ENCODE data around the gene MANEAL. TPM values are rescaled to one million over a fixed set of nuclear protein-coding genes. Genes with fewer than 3 reads are reported as not detected.

MANEAL gene
- total and polyA plus RNA-seq, 2 of the 13 experiments (the other 11 are each of a cell fraction or from before 2014, with no cell fraction given): 20.8 to 26.4 TPM

GRCh38 chr1:37792943-37793686 lies 532 bp upstream of the MANEAL start:
- H3K27me3 ChIP-seq (ENCODE audit: control insufficient read depth in 1 of 2, insufficient read depth in 2 of 2, low read length in 2 of 2): peaks cover 0 to 14% of the 10 kb centered on the region in 2 experiments; a peak in 3 of 5 replicates
- no TSS peak for BruUV-seq (replicated peaks)
- FAIRE-seq (no peak), DNase-seq (ENCODE audit: low spot score) (no peak), ATAC-seq (peak; percentile 53)
- in situ Hi-C loops (cut with HindIII; ENCODE audit: extremely low pct_ligation_motif_present, low pct_unique_long_range_greater_than_20kb) (no loop called here), intact Hi-C loops (cut with micrococcal nuclease; ENCODE audit: unreplicated experiment) (loop anchor here (10.0 kb wide), 1 partner anchor 68 kb away; no protein-coding TSS in a partner anchor)
- peaks cover 24% of the 10 kb centered on the region for H3K4me1 ChIP-seq (ENCODE audit: insufficient read depth, low read length)
- peak overlapping the region; percentile 45 to 81 (median 74); a peak in 4 of 6 replicates for H3K4me3 ChIP-seq (replicated peaks in 1 of 3; ENCODE audit: insufficient read depth in 1 of 3, low read depth in 2 of 3, low read length in 3 of 3)
- POLR2A ChIA-PET: no interaction called here
- no peak overlapping the region for H3K27ac ChIP-seq (ENCODE audit: extremely low read length, insufficient read depth, low read length)
- H3K36me3 ChIP-seq (replicated peaks in 1 of 2; ENCODE audit: control insufficient read depth in 1 of 2, insufficient read depth in 2 of 2, low read length in 2 of 2): peaks cover 4 to 16% of the 10 kb centered on the region in 2 experiments; a peak in 3 of 5 replicates
- H3K79me2 ChIP-seq (ENCODE audit: insufficient read depth, low read length): peaks cover 7% of the 10 kb centered on the region
- WGBS (ENCODE audit: low lambda C conversion rate): 73% methylated on average over 7 of the region's 36 CpGs
- peak overlapping the region; percentile 77; the same call in 1 of the 2 replicates for H3K4me2 ChIP-seq (ENCODE audit: low read depth, low read length)
- H4K20me1 ChIP-seq (ENCODE audit: insufficient read depth, low read length): no peaks in the 10 kb centered on the region; the same call in 1 of the 2 replicates
- no peak overlapping the region for H2AFZ ChIP-seq (ENCODE audit: low read length)
- no peak overlapping the region for H3K9ac ChIP-seq (ENCODE audit: insufficient read depth, low read depth, low read length)
- CTCF ChIA-PET (ENCODE audit: low intra/inter-chr PET ratio, low total read pairs): no interaction called here
- H3K9me3 ChIP-seq (ENCODE audit: low read length): no peaks in the 10 kb centered on the region
- TF ChIP-seq, protein P1, sequence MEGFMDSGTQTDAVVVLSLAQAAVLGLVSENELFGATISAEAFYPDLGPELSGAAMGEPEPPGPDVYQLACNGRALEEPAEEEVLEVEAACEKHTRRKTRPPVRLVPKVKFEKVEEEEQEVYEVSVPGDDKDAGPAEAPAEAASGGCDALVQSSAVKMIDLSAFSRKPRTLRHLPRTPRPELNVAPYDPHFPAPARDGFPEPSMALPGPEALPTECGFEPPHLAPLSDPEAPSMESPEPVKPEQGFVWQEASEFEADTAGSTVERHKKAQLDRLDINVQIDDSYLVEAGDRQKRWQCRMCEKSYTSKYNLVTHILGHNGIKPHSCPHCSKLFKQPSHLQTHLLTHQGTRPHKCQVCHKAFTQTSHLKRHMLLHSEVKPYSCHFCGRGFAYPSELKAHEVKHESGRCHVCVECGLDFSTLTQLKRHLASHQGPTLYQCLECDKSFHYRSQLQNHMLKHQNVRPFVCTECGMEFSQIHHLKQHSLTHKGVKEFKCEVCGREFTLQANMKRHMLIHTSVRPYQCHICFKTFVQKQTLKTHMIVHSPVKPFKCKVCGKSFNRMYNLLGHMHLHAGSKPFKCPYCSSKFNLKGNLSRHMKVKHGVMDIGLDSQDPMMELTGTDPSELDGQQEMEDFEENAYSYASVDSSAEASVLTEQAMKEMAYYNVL (CRISPR knock-in tag; IDR thresholded peaks at IDR 0.05; ENCODE audit: borderline replicate concordance): no peak
- no peak for TF ChIP-seq NR2F6 (IDR thresholded peaks at IDR 0.05)
- no peak for TF ChIP-seq NR2F6 (CRISPR knock-in tag; IDR thresholded peaks at IDR 0.05)
- TF ChIP-seq HHEX (CRISPR knock-in tag; IDR thresholded peaks at IDR 0.05): no peak
- TF ChIP-seq TBX2 (CRISPR knock-in tag; IDR thresholded peaks at IDR 0.05; ENCODE audit: borderline replicate concordance): no peak
- TF ChIP-seq NFE2L2 (IDR thresholded peaks at IDR 0.05; ENCODE audit: low read length): no peak
- no peak for TF ChIP-seq HNRNPL (IDR thresholded peaks at IDR 0.05; ENCODE audit: low read depth, low read length)
- TF ChIP-seq ZNF558 (CRISPR knock-in tag; IDR thresholded peaks at IDR 0.05; ENCODE audit: borderline replicate concordance): no peak
- TF ChIP-seq KAT8 (CRISPR knock-in tag; IDR thresholded peaks at IDR 0.05): no peak
- TF ChIP-seq ZNF572 (CRISPR knock-in tag; IDR thresholded peaks at IDR 0.05): no peak
- TF ChIP-seq ZFY (CRISPR knock-in tag; IDR thresholded peaks at IDR 0.05): no peak
- no peak for TF ChIP-seq KLF15 (CRISPR knock-in tag; IDR thresholded peaks at IDR 0.05; ENCODE audit: borderline replicate concordance)
- no peak for TF ChIP-seq ZNF496 (CRISPR knock-in tag; IDR thresholded peaks at IDR 0.05; ENCODE audit: insufficient replicate concordance)
- TF ChIP-seq ZMYM4 (CRISPR knock-in tag; IDR thresholded peaks at IDR 0.05): 0 out of 2 replicates have a peak, but pooled peaks have one; percentile 3
- TF ChIP-seq CEBPG (CRISPR knock-in tag; IDR thresholded peaks at IDR 0.05): no peak
- no peak for TF ChIP-seq GTF2F1 (IDR thresholded peaks at IDR 0.05; ENCODE audit: low read length)
- TF ChIP-seq, protein P2, sequence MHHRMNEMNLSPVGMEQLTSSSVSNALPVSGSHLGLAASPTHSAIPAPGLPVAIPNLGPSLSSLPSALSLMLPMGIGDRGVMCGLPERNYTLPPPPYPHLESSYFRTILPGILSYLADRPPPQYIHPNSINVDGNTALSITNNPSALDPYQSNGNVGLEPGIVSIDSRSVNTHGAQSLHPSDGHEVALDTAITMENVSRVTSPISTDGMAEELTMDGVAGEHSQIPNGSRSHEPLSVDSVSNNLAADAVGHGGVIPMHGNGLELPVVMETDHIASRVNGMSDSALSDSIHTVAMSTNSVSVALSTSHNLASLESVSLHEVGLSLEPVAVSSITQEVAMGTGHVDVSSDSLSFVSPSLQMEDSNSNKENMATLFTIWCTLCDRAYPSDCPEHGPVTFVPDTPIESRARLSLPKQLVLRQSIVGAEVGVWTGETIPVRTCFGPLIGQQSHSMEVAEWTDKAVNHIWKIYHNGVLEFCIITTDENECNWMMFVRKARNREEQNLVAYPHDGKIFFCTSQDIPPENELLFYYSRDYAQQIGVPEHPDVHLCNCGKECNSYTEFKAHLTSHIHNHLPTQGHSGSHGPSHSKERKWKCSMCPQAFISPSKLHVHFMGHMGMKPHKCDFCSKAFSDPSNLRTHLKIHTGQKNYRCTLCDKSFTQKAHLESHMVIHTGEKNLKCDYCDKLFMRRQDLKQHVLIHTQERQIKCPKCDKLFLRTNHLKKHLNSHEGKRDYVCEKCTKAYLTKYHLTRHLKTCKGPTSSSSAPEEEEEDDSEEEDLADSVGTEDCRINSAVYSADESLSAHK (CRISPR knock-in tag; IDR thresholded peaks at IDR 0.05; ENCODE audit: borderline replicate concordance): no peak
- TF ChIP-seq ZNF253 (CRISPR knock-in tag; IDR thresholded peaks at IDR 0.05; ENCODE audit: borderline replicate concordance): no peak
- TF ChIP-seq ZNF274 (CRISPR knock-in tag; IDR thresholded peaks at IDR 0.05): 0 out of 2 replicates have a peak, but pooled peaks have one; percentile 5
- no peak for TF ChIP-seq ZNF256 (CRISPR knock-in tag; conservative IDR thresholded peaks at IDR 0.05)
- no peak for TF ChIP-seq NFATC3 (CRISPR knock-in tag; IDR thresholded peaks at IDR 0.05)
- TF ChIP-seq ZNF788 (CRISPR knock-in tag; IDR thresholded peaks at IDR 0.05; ENCODE audit: borderline replicate concordance): no peak
- peak; percentile 7; the same call in 1 of the 2 replicates for TF ChIP-seq RARA (CRISPR knock-in tag; IDR thresholded peaks at IDR 0.05)

Measured in HepG2 (cell line).